ENCODE measurements around the gene DUSP22.

GRCh38 chr6:370555-370954 is 78.3 kb downstream of the DUSP22 start:
- TF ChIP-seq EZH2 (IDR thresholded peaks at IDR 0.05; ENCODE audit: low read length, missing control alignments) (no peak), CTCF (conservative IDR thresholded peaks at IDR 0.05 in 1 of 2, IDR thresholded peaks at IDR 0.05 in 1 of 2; ENCODE audit: low read depth in 1 of 2, low read length in 2 of 2) (no peak)
